ENCODE data around the gene CEP72. TPM values are rescaled to one million over a fixed set of nuclear protein-coding genes. Genes with fewer than 3 reads are reported as not detected.

Gene CEP72
- total RNA-seq, 5 donors from 2014 or later (not counting 1 experiment from before 2014, with no cell fraction given), result 13.9 to 25.8 (median 23.6) TPM

- Histone ChIP-seq H3K36me3 (ENCODE audit: control insufficient read depth in 2 of 2, extremely low read depth in 1 of 2, insufficient read depth in 1 of 2, low read length in 1 of 2) (peaks cover 11 to 27% of the 10 kb centered on the region in 2 donors), H3K27me3 (replicated peaks in 1 of 2; ENCODE audit: control insufficient read depth in 2 of 2, extremely low read depth in 1 of 2, insufficient read depth in 2 of 2, low read length in 1 of 2) (no peaks in the 10 kb centered on the region), H3K4me3 (ENCODE audit: control insufficient read depth in 1 of 2, extremely low read depth in 1 of 2, low read length in 1 of 2) (no peak overlapping the region), H3K4me1 (ENCODE audit: control insufficient read depth in 1 of 2, extremely low read depth in 1 of 2, insufficient read depth in 2 of 2, low read length in 2 of 2) (no peaks in the 10 kb centered on the region), H3K27ac (ENCODE audit: low read length) (no peak overlapping the region), H3K9me3 (no peaks in the 10 kb centered on the region)
- DNase-seq (no peak), ATAC-seq (replicated peaks in 1 of 4) (no peak)
- H3K27ac Mint-ChIP-seq, result no peak overlapping the region
- H3K4me3 Mint-ChIP-seq, result no peak overlapping the region
- CTCF ChIA-PET, result no interaction called here
- H3K27me3 Mint-ChIP-seq, result no peaks in the 10 kb centered on the region
- H3K36me3 Mint-ChIP-seq, result peaks cover 66% of the 10 kb centered on the region
- 81% methylated on average over 6 of the region's 6 CpGs for WGBS (ENCODE audit: insufficient coverage)
- H3K4me1 Mint-ChIP-seq, result no peaks in the 10 kb centered on the region
- POLR2A ChIA-PET, result no interaction called here
- no peaks in the 10 kb centered on the region for H3K9me3 Mint-ChIP-seq
Observed at GRCh38 chr5:657570-657969, 45.4 kb downstream of the CEP72 start.

GRCh38 chr5:658103-658502 is 46.0 kb downstream of the CEP72 start:
- peaks cover 11 to 27% of the 10 kb centered on the region in 2 donors for H3K36me3 ChIP-seq (ENCODE audit: control insufficient read depth in 2 of 2, extremely low read depth in 1 of 2, insufficient read depth in 1 of 2, low read length in 1 of 2)
- no peaks in the 10 kb centered on the region for H3K27me3 Mint-ChIP-seq
- no peak for DNase-seq
- WGBS (ENCODE audit: insufficient coverage), result 91% methylated on average over 4 of the region's 5 CpGs
- no peak overlapping the region for H3K27ac Mint-ChIP-seq
- H3K4me1 Mint-ChIP-seq, result no peaks in the 10 kb centered on the region
- H3K9me3 Mint-ChIP-seq, result no peaks in the 10 kb centered on the region
- no peak overlapping the region for H3K4me3 Mint-ChIP-seq
- H3K9me3 ChIP-seq, result no peaks in the 10 kb centered on the region
- no peak for ATAC-seq (replicated peaks in 1 of 4)
- no peaks in the 10 kb centered on the region for H3K4me1 ChIP-seq (ENCODE audit: control insufficient read depth in 1 of 2, extremely low read depth in 1 of 2, insufficient read depth in 2 of 2, low read length in 2 of 2)
- no peak overlapping the region for H3K27ac ChIP-seq (ENCODE audit: low read length)
- CTCF ChIA-PET, result no interaction called here
- H3K27me3 ChIP-seq (replicated peaks in 1 of 2; ENCODE audit: control insufficient read depth in 2 of 2, extremely low read depth in 1 of 2, insufficient read depth in 2 of 2, low read length in 1 of 2), result no peaks in the 10 kb centered on the region
- H3K4me3 ChIP-seq (ENCODE audit: control insufficient read depth in 1 of 2, extremely low read depth in 1 of 2, low read length in 1 of 2), result no peak overlapping the region
- POLR2A ChIA-PET, result no interaction called here
- peaks cover 63% of the 10 kb centered on the region for H3K36me3 Mint-ChIP-seq

- WGBS (ENCODE audit: insufficient coverage), result 94% methylated on average over 8 of the region's 16 CpGs
- Histone ChIP-seq H3K4me3 (ENCODE audit: control insufficient read depth in 1 of 2, extremely low read depth in 1 of 2, low read length in 1 of 2) (no peak overlapping the region), H3K27ac (ENCODE audit: low read length) (no peak overlapping the region), H3K9me3 (no peaks in the 10 kb centered on the region), H3K36me3 (ENCODE audit: control insufficient read depth in 2 of 2, extremely low read depth in 1 of 2, insufficient read depth in 1 of 2, low read length in 1 of 2) (peaks cover 16 to 38% of the 10 kb centered on the region in 2 donors), H3K4me1 (ENCODE audit: control insufficient read depth in 1 of 2, extremely low read depth in 1 of 2, insufficient read depth in 2 of 2, low read length in 2 of 2) (no peaks in the 10 kb centered on the region), H3K27me3 (replicated peaks in 1 of 2; ENCODE audit: control insufficient read depth in 2 of 2, extremely low read depth in 1 of 2, insufficient read depth in 2 of 2, low read length in 1 of 2) (no peaks in the 10 kb centered on the region)
- no peaks in the 10 kb centered on the region for H3K4me1 Mint-ChIP-seq
- no peak overlapping the region for H3K27ac Mint-ChIP-seq
- no peaks in the 10 kb centered on the region for H3K9me3 Mint-ChIP-seq
- DNase-seq (no peak), ATAC-seq (replicated peaks in 1 of 4) (no peak)
- ChIA-PET POLR2A (no interaction called here), CTCF (no interaction called here)
- no peaks in the 10 kb centered on the region for H3K27me3 Mint-ChIP-seq
- H3K36me3 Mint-ChIP-seq, result peaks cover 51% of the 10 kb centered on the region
- no peak overlapping the region for H3K4me3 Mint-ChIP-seq
Observed at GRCh38 chr5:659496-660263, 47.5 kb downstream of the CEP72 start.

GRCh38 chr5:660491-661030 is 48.4 kb downstream of the CEP72 start:
- WGBS (ENCODE audit: insufficient coverage), result no CpG with 5 or more reads among the region's 11 CpGs
- ChIA-PET CTCF (no interaction called here), POLR2A (no interaction called here)
- Mint-ChIP-seq H3K4me3 (no peak overlapping the region), H3K27ac (no peak overlapping the region), H3K4me1 (no peaks in the 10 kb centered on the region), H3K9me3 (no peaks in the 10 kb centered on the region), H3K36me3 (peaks cover 48% of the 10 kb centered on the region), H3K27me3 (no peaks in the 10 kb centered on the region)
- ATAC-seq (replicated peaks in 1 of 4), result no peak
- Histone ChIP-seq H3K27me3 (replicated peaks in 1 of 2; ENCODE audit: control insufficient read depth in 2 of 2, extremely low read depth in 1 of 2, insufficient read depth in 2 of 2, low read length in 1 of 2) (no peaks in the 10 kb centered on the region), H3K4me3 (ENCODE audit: control insufficient read depth in 1 of 2, extremely low read depth in 1 of 2, low read length in 1 of 2) (no peak overlapping the region), H3K9me3 (no peaks in the 10 kb centered on the region), H3K4me1 (ENCODE audit: control insufficient read depth in 1 of 2, extremely low read depth in 1 of 2, insufficient read depth in 2 of 2, low read length in 2 of 2) (no peaks in the 10 kb centered on the region), H3K36me3 (ENCODE audit: control insufficient read depth in 2 of 2, extremely low read depth in 1 of 2, insufficient read depth in 1 of 2, low read length in 1 of 2) (peaks cover 21 to 42% of the 10 kb centered on the region in 2 donors), H3K27ac (ENCODE audit: low read length) (no peak overlapping the region)
- no peak for DNase-seq

- Histone ChIP-seq H3K4me3 (ENCODE audit: control insufficient read depth in 1 of 2, extremely low read depth in 1 of 2, low read length in 1 of 2) (no peak overlapping the region), H3K27ac (ENCODE audit: low read length) (no peak overlapping the region), H3K9me3 (no peaks in the 10 kb centered on the region), H3K27me3 (replicated peaks in 1 of 2; ENCODE audit: control insufficient read depth in 2 of 2, extremely low read depth in 1 of 2, insufficient read depth in 2 of 2, low read length in 1 of 2) (no peaks in the 10 kb centered on the region), H3K4me1 (ENCODE audit: control insufficient read depth in 1 of 2, extremely low read depth in 1 of 2, insufficient read depth in 2 of 2, low read length in 2 of 2) (no peaks in the 10 kb centered on the region), H3K36me3 (ENCODE audit: control insufficient read depth in 2 of 2, extremely low read depth in 1 of 2, insufficient read depth in 1 of 2, low read length in 1 of 2) (peaks cover 23 to 43% of the 10 kb centered on the region in 2 donors)
- CTCF ChIA-PET, result no interaction called here
- H3K36me3 Mint-ChIP-seq, result peaks cover 35% of the 10 kb centered on the region
- H3K9me3 Mint-ChIP-seq, result no peaks in the 10 kb centered on the region
- no peak overlapping the region for H3K27ac Mint-ChIP-seq
- no peak overlapping the region for H3K4me3 Mint-ChIP-seq
- POLR2A ChIA-PET, result no interaction called here
- H3K4me1 Mint-ChIP-seq, result no peaks in the 10 kb centered on the region
- ATAC-seq (replicated peaks in 1 of 4), result no peak
- WGBS (ENCODE audit: insufficient coverage), result 97% methylated on average over 50 of the region's 53 CpGs
- H3K27me3 Mint-ChIP-seq, result no peaks in the 10 kb centered on the region
- DNase-seq, result no peak
Observed at GRCh38 chr5:661891-662750, 50.0 kb downstream of the CEP72 start.

- POLR2A ChIA-PET, result no interaction called here
- Mint-ChIP-seq H3K4me3 (no peak overlapping the region), H3K4me1 (no peaks in the 10 kb centered on the region), H3K27me3 (no peaks in the 10 kb centered on the region), H3K36me3 (peaks cover 31% of the 10 kb centered on the region), H3K27ac (no peak overlapping the region), H3K9me3 (no peaks in the 10 kb centered on the region)
- ATAC-seq (replicated peaks in 1 of 4) (no peak), DNase-seq (no peak)
- CTCF ChIA-PET, result no interaction called here
- no peaks in the 10 kb centered on the region for H3K4me1 ChIP-seq (ENCODE audit: control insufficient read depth in 1 of 2, extremely low read depth in 1 of 2, insufficient read depth in 2 of 2, low read length in 2 of 2)
- H3K4me3 ChIP-seq (ENCODE audit: control insufficient read depth in 1 of 2, extremely low read depth in 1 of 2, low read length in 1 of 2), result no peak overlapping the region
- H3K27me3 ChIP-seq (replicated peaks in 1 of 2; ENCODE audit: control insufficient read depth in 2 of 2, extremely low read depth in 1 of 2, insufficient read depth in 2 of 2, low read length in 1 of 2), result no peaks in the 10 kb centered on the region
- no peaks in the 10 kb centered on the region for H3K9me3 ChIP-seq
- no peak overlapping the region for H3K27ac ChIP-seq (ENCODE audit: low read length)
- WGBS (ENCODE audit: insufficient coverage), result 94% methylated on average over 56 of the region's 56 CpGs
- H3K36me3 ChIP-seq (ENCODE audit: control insufficient read depth in 2 of 2, extremely low read depth in 1 of 2, insufficient read depth in 1 of 2, low read length in 1 of 2), result peaks cover 21 to 37% of the 10 kb centered on the region in 2 donors
Observed at GRCh38 chr5:662751-663435, 50.8 kb downstream of the CEP72 start.

Measured in T-cell (primary cell).